CD4-positive, alpha-beta memory T cell (primary cell): ENCODE data around the gene PLXNA2. TPM values are rescaled to one million over a fixed set of nuclear protein-coding genes. Genes with fewer than 3 reads are reported as not detected.

ENCODE experiments used
- CTCF ChIA-PET: fragments of 350-600 bp; sonication (Branson Sonifier 250); formaldehyde crosslinking; loops from one replicate; lab custom pipeline; 2021; ENCODE audit warnings: inconsistent platforms; ENCODE audit not compliant: partially characterized antibody; lab: Charles Lee
- POLR2A ChIA-PET: fragments of 350-600 bp; sonication (Branson Sonifier 250); formaldehyde crosslinking; loops from one replicate; lab custom pipeline; 2021; ENCODE audit not compliant: partially characterized antibody; lab: Charles Lee
- DNase-seq, 5 donors: peaks; one replicate each; pipeline versions ENCODE4 v3.0.0 to v3.0.0-alpha.2; 2020 to 2022; ENCODE audit warnings: mixed read lengths in 1 of 5
- H3K27ac ChIP-seq: one replicate; pipeline ENCODE4 v1.7.0; 2013; ENCODE audit warnings: low read depth, low read length
- H3K27me3 ChIP-seq: 2 replicates; pipeline ENCODE4 v1.7.0; 2013; ENCODE audit warnings: mild to moderate bottlenecking, low read length, moderate library complexity; ENCODE audit not compliant: insufficient read depth
- H3K36me3 ChIP-seq: 2 replicates; pipeline ENCODE4 v1.7.0; 2013; ENCODE audit warnings: mild to moderate bottlenecking, low read length, moderate library complexity; ENCODE audit not compliant: insufficient read depth
- H3K4me1 ChIP-seq: 2 replicates; pipeline ENCODE4 v1.7.0; 2013; ENCODE audit warnings: mild to moderate bottlenecking, low read length, moderate library complexity; ENCODE audit not compliant: insufficient read depth
- H3K4me3 ChIP-seq, 2 donors: one replicate each; pipeline ENCODE4 v1.7.0; 2013; ENCODE audit warnings: low read length in 2 of 2, mild to moderate bottlenecking in 1 of 2
- H3K9me3 ChIP-seq, 2 donors: one replicate each; pipeline ENCODE4 v1.7.0; 2013; ENCODE audit warnings: low read length in 2 of 2, control low read depth in 1 of 2; ENCODE audit not compliant: control insufficient read depth in 1 of 2
- H3K27ac Mint-ChIP-seq, 7 donors: one replicate each; pipeline ENCODE4 v1.8.0; 2020 to 2021; ENCODE audit warnings: mixed read lengths in 7 of 7, mild to moderate bottlenecking in 6 of 7, inconsistent platforms in 3 of 7, moderate library complexity in 3 of 7
- H3K27me3 Mint-ChIP-seq, 2 donors: one replicate each; pipeline ENCODE4 v1.8.0; 2020 to 2021; ENCODE audit warnings: mixed read lengths in 2 of 2
- H3K36me3 Mint-ChIP-seq, 2 donors: one replicate each; pipeline ENCODE4 v1.8.0; 2020 to 2021; ENCODE audit warnings: mixed read lengths in 2 of 2, inconsistent platforms in 1 of 2, mild to moderate bottlenecking in 1 of 2
- H3K4me1 Mint-ChIP-seq, 4 donors: one replicate each; pipeline ENCODE4 v1.8.0; 2020 to 2021; ENCODE audit warnings: mixed read lengths in 4 of 4, mild to moderate bottlenecking in 1 of 4
- H3K4me3 Mint-ChIP-seq, 8 donors: one replicate each; pipeline ENCODE4 v1.8.0; 2020 to 2021; ENCODE audit warnings: mixed read lengths in 8 of 8, mild to moderate bottlenecking in 7 of 8, moderate library complexity in 6 of 8, inconsistent platforms in 3 of 8
- H3K9me3 Mint-ChIP-seq, 8 donors: one replicate each; pipeline ENCODE4 v1.8.0; 2020 to 2021; ENCODE audit warnings: mixed read lengths in 8 of 8, mild to moderate bottlenecking in 5 of 8, inconsistent platforms in 3 of 8, moderate library complexity in 1 of 8
- intact Hi-C: fragments of 100-400 bp; cut with micrococcal nuclease; formaldehyde crosslinking; loops from one replicate; pipeline ENCODE4 v1.15.1; 2023
- polyA plus RNA-seq, 2 donors: library from polyadenylated mRNA; unstranded; fragments of 300-500 nt; fragmentation: Illumina TruSeq; gene quantifications; one replicate each; pipeline ENCODE4 v1.2.3, GENCODE V29; 2021
- total RNA-seq, 2 experiments: library from RNA; stranded (reverse); gene quantifications; one replicate each; pipeline ENCODE4 v1.2.3, GENCODE V29; 2021

Gene PLXNA2
- total and polyA plus RNA-seq, 4 experiments from 2014 or later, result 0.10 to 4.0 (median 1.8) TPM

GRCh38 chr1:208126108-208126507 lies 118.1 kb downstream of the PLXNA2 start:
- Histone ChIP-seq H3K4me3 (no peak overlapping the region), H3K27me3 (no peaks in the 10 kb centered on the region), H3K4me1 (no peaks in the 10 kb centered on the region), H3K36me3 (no peaks in the 10 kb centered on the region), H3K27ac (no peak overlapping the region), H3K9me3 (no peaks in the 10 kb centered on the region)
- H3K9me3 Mint-ChIP-seq, result no peaks in the 10 kb centered on the region
- no peak overlapping the region for H3K4me3 Mint-ChIP-seq
- DNase-seq, result no peak
- peaks cover 8 to 13% of the 10 kb centered on the region in 2 donors for H3K27me3 Mint-ChIP-seq
- POLR2A ChIA-PET, result no interaction called here
- CTCF ChIA-PET, result interaction anchor here (2.1 kb wide), 1 partner anchor 9 kb away, joined by 7 read pairs; no protein-coding TSS in a partner anchor
- H3K4me1 Mint-ChIP-seq, result no peaks in the 10 kb centered on the region
- intact Hi-C loops, result no loop called here
- no peak overlapping the region for H3K27ac Mint-ChIP-seq
- H3K36me3 Mint-ChIP-seq, result no peaks in the 10 kb centered on the region

DNA sequence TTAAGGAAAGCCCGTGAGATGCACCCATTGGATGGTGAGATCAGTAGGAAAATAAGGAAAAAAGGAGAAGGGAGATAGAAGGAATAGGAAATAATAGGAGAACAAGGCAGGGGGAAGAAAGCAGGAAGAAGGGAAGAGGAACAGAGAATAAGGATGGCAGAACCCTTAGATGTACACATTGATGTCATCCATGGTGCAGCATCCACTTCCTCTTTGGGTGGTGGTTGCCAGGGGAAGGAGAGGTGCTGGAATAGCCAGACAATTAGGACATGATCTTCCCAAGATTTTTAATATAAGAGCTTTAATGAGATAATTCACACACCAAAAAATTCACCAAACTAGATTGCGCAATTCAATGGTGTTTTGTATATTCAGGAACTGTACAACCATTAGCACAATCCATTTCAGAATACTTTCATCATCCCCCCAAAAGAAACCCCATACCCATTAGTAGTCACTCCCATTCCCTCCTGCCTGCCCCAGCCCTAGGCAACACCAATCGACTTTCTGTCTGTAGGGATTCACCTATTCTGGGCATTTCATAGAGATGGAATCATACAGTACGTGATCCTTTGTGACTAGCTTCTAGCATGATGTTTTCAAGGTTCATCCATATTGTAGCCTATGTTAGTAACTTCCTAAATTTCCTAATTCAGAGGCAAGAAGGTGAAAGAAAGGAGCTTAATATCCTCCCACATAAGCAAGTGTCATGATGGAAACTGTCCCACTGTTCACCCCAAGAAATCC lies 121.4 kb downstream of the PLXNA2 start:
- H3K27me3 Mint-ChIP-seq, result peaks cover 0 to 1% of the 10 kb centered on the region in 2 donors
- intact Hi-C loops, result no loop called here
- CTCF ChIA-PET, result interaction anchor here (1.9 to 2.6 kb wide), 2 partner anchors 9 to 12 kb away, joined by 4 to 22 read pairs; no protein-coding TSS in a partner anchor

DNA sequence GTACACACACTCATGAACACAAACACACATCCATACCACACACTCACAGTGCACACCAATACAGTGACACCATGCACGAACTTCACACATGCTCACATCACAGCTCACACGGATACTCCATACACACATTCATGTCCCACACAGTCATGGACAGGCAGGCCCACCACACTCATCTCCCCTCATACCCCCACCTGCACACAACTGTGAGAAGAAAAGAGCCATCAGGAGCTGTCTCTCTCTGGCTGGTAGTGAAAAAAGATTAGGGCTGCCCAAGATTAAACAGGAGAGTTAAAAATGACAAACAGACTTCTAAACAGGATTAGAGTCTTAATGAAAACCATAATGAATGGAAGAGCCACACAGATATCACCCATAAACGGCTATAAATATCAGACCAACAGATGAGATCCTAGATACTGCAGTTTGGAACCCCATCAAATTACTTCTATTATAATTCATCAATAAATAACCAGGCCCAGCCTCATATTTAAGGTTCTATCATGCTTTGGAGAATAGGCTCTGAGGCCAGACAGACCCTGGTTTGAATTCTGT lies 122.3 kb downstream of the PLXNA2 start:
- Mint-ChIP-seq H3K9me3 (no peaks in the 10 kb centered on the region), H3K36me3 (no peaks in the 10 kb centered on the region), H3K27me3 (no peaks in the 10 kb centered on the region), H3K4me1 (no peaks in the 10 kb centered on the region), H3K27ac (no peak overlapping the region), H3K4me3 (no peak overlapping the region)
- Histone ChIP-seq H3K27me3 (no peaks in the 10 kb centered on the region), H3K4me1 (no peaks in the 10 kb centered on the region), H3K36me3 (no peaks in the 10 kb centered on the region), H3K9me3 (no peaks in the 10 kb centered on the region), H3K27ac (no peak overlapping the region), H3K4me3 (no peak overlapping the region)
- DNase-seq, result no peak
- intact Hi-C loops, result no loop called here
- POLR2A ChIA-PET, result no interaction called here
- CTCF ChIA-PET, result interaction anchor here (1.9 to 2.6 kb wide), 2 partner anchors 10 to 13 kb away, joined by 4 to 22 read pairs; no protein-coding TSS in a partner anchor

More for the DNA sequence above, 121.4 kb downstream of the PLXNA2 start:
- no peaks in the 10 kb centered on the region for H3K9me3 Mint-ChIP-seq
- no peaks in the 10 kb centered on the region for H3K4me1 Mint-ChIP-seq
- H3K4me3 ChIP-seq, result no peak overlapping the region
- POLR2A ChIA-PET, result no interaction called here
- H3K27ac Mint-ChIP-seq, result no peak overlapping the region
- no peaks in the 10 kb centered on the region for H3K36me3 Mint-ChIP-seq
- H3K27me3 ChIP-seq, result no peaks in the 10 kb centered on the region
- no peaks in the 10 kb centered on the region for H3K36me3 ChIP-seq
- H3K9me3 ChIP-seq, result no peaks in the 10 kb centered on the region
- no peak overlapping the region for H3K4me3 Mint-ChIP-seq
- no peak for DNase-seq
- H3K27ac ChIP-seq, result no peak overlapping the region
- H3K4me1 ChIP-seq, result no peaks in the 10 kb centered on the region

DNA sequence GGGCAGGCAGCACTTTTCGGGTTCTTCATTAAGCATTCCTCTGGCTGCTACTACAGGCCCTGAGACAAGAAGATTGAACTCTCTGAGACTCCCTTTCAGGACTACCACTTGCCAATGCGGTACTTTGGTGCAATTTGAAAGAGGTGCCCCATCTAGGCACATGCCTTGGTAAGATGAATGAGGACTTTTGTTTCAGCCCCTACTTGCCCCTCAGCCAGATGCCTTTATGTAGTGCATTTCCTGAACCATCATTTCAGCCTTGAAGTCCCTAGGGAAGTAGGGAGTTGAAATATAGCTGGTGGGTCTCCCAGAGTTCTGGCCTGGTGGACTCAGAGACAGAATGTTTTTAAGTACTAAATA lies 123.8 kb downstream of the PLXNA2 start:
- no peak overlapping the region for H3K27ac ChIP-seq
- no peaks in the 10 kb centered on the region for H3K9me3 ChIP-seq
- intact Hi-C loops, result no loop called here
- H3K9me3 Mint-ChIP-seq, result no peaks in the 10 kb centered on the region
- H3K4me3 Mint-ChIP-seq, result no peak overlapping the region
- ChIA-PET CTCF (interaction anchor here (0.6 kb wide), 1 partner anchor 72 kb away, joined by 4 read pairs; no protein-coding TSS in a partner anchor), POLR2A (no interaction called here)
- no peaks in the 10 kb centered on the region for H3K4me1 ChIP-seq
- no peak for DNase-seq
- H3K4me3 ChIP-seq, result no peak overlapping the region
- H3K27ac Mint-ChIP-seq, result no peak overlapping the region
- no peaks in the 10 kb centered on the region for H3K27me3 ChIP-seq
- peaks cover 1 to 2% of the 10 kb centered on the region in 2 donors for H3K27me3 Mint-ChIP-seq
- no peaks in the 10 kb centered on the region for H3K4me1 Mint-ChIP-seq
- H3K36me3 Mint-ChIP-seq, result no peaks in the 10 kb centered on the region
- no peaks in the 10 kb centered on the region for H3K36me3 ChIP-seq

- Histone ChIP-seq H3K4me1 (no peaks in the 10 kb centered on the region), H3K36me3 (no peaks in the 10 kb centered on the region), H3K27me3 (no peaks in the 10 kb centered on the region), H3K27ac (no peak overlapping the region), H3K4me3 (no peak overlapping the region), H3K9me3 (no peaks in the 10 kb centered on the region)
- Mint-ChIP-seq H3K27me3 (peaks cover 1 to 5% of the 10 kb centered on the region in 2 donors), H3K27ac (no peak overlapping the region), H3K4me1 (no peaks in the 10 kb centered on the region), H3K4me3 (no peak overlapping the region), H3K9me3 (no peaks in the 10 kb centered on the region), H3K36me3 (no peaks in the 10 kb centered on the region)
- DNase-seq, result no peak
- POLR2A ChIA-PET, result no interaction called here
- intact Hi-C loops, result no loop called here
- CTCF ChIA-PET, result interaction anchor here (1.7 kb wide), 1 partner anchor 10 kb away, joined by 5 read pairs; no protein-coding TSS in a partner anchor
Measured at GRCh38 chr1:208118841-208119606, 125.2 kb downstream of the PLXNA2 start.

DNA sequence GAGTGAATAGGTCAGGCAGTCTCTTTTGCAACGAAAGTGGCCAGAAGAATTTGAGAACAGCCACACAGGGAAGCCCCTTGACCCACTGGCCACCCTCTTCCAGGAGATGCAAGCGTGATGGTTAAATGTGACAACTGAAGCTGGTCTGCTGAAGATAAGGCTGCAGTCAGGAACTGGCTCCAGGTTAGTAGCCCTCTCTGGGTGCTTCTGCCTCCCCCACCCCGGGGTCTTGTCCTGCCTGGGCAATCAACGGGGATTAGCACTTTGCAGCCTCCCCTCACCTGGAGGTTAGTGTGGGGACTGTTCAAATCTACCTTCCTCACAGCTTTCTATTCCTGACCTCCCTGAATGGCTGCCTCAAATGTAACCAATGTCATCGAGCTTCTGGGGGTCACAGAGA lies 125.9 kb downstream of the PLXNA2 start:
- POLR2A ChIA-PET, result no interaction called here
- intact Hi-C loops, result no loop called here
- H3K27me3 ChIP-seq, result no peaks in the 10 kb centered on the region
- no peaks in the 10 kb centered on the region for H3K36me3 Mint-ChIP-seq
- no peaks in the 10 kb centered on the region for H3K36me3 ChIP-seq
- H3K4me3 Mint-ChIP-seq, result no peak overlapping the region
- no peak overlapping the region for H3K27ac Mint-ChIP-seq
- no peaks in the 10 kb centered on the region for H3K4me1 ChIP-seq
- H3K27me3 Mint-ChIP-seq, result peaks cover 1 to 6% of the 10 kb centered on the region in 2 donors
- DNase-seq, result no peak
- no peaks in the 10 kb centered on the region for H3K4me1 Mint-ChIP-seq
- CTCF ChIA-PET, result interaction anchor here (1.7 kb wide), 1 partner anchor 11 kb away, joined by 5 read pairs; no protein-coding TSS in a partner anchor
- H3K27ac ChIP-seq, result no peak overlapping the region
- no peaks in the 10 kb centered on the region for H3K9me3 Mint-ChIP-seq
- no peak overlapping the region for H3K4me3 ChIP-seq
- no peaks in the 10 kb centered on the region for H3K9me3 ChIP-seq

GRCh38 chr1:208117826-208118225 lies 126.4 kb downstream of the PLXNA2 start:
- H3K27ac Mint-ChIP-seq, result no peak overlapping the region
- H3K4me3 ChIP-seq, result no peak overlapping the region
- intact Hi-C loops, result no loop called here
- H3K9me3 ChIP-seq, result no peaks in the 10 kb centered on the region
- CTCF ChIA-PET, result interaction anchor here (1.7 kb wide), 1 partner anchor 12 kb away, joined by 5 read pairs; no protein-coding TSS in a partner anchor
- H3K27me3 ChIP-seq, result no peaks in the 10 kb centered on the region
- H3K9me3 Mint-ChIP-seq, result no peaks in the 10 kb centered on the region
- no peaks in the 10 kb centered on the region for H3K4me1 ChIP-seq
- peaks cover 1 to 6% of the 10 kb centered on the region in 2 donors for H3K27me3 Mint-ChIP-seq
- POLR2A ChIA-PET, result no interaction called here
- H3K4me3 Mint-ChIP-seq, result no peak overlapping the region
- no peaks in the 10 kb centered on the region for H3K4me1 Mint-ChIP-seq
- no peak for DNase-seq
- no peaks in the 10 kb centered on the region for H3K36me3 Mint-ChIP-seq
- H3K27ac ChIP-seq, result no peak overlapping the region
- no peaks in the 10 kb centered on the region for H3K36me3 ChIP-seq
